Breast epithelium (tissue), 3 donors: ENCODE measurements around the gene ROPN1L.

ENCODE experiments used
- POLR2A ChIP-seq: fragments of 450-650 bp; IDR thresholded peaks from one replicate; pipeline ENCODE4 v1.6.1; 2016; ENCODE audit warnings: antibody characterized with exemption, mild to moderate bottlenecking, moderate library complexity
- TF ChIP-seq, protein P1 (sequence below), 3 donors: fragments of 450-650 bp; IDR thresholded peaks; one replicate each; pipeline ENCODE4 v1.5.1; 2016 to 2017; ENCODE audit warnings: antibody characterized with exemption in 3 of 3, mild to moderate bottlenecking in 3 of 3, moderate library complexity in 3 of 3

DNA sequence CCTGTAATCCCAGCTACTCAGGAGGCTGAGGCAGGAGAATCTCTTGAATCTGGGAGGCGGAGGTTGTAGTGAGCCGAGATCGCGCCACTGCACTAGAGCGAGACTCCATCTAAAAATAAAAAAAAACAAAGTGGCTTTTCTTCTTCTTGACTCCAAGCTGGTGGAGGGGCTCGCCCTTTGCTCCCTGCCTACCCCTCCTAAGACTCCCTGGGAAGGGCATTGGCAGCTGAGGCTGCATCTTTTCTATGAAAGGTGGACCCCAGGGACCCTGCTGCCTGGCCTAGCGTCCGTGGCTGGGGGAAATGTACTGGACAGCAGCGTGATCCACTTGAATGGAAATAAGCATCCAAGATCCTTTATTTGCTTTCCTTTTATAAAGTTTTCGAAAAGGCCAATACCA, 24.0 kb downstream of the ROPN1L start:
- TF ChIP-seq, protein P1, sequence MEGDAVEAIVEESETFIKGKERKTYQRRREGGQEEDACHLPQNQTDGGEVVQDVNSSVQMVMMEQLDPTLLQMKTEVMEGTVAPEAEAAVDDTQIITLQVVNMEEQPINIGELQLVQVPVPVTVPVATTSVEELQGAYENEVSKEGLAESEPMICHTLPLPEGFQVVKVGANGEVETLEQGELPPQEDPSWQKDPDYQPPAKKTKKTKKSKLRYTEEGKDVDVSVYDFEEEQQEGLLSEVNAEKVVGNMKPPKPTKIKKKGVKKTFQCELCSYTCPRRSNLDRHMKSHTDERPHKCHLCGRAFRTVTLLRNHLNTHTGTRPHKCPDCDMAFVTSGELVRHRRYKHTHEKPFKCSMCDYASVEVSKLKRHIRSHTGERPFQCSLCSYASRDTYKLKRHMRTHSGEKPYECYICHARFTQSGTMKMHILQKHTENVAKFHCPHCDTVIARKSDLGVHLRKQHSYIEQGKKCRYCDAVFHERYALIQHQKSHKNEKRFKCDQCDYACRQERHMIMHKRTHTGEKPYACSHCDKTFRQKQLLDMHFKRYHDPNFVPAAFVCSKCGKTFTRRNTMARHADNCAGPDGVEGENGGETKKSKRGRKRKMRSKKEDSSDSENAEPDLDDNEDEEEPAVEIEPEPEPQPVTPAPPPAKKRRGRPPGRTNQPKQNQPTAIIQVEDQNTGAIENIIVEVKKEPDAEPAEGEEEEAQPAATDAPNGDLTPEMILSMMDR (IDR thresholded peaks at IDR 0.05), result no peak
- no peak for TF ChIP-seq POLR2A
